Muscle of arm (tissue), 12 donors: ENCODE results near the gene PSME3IP1. TPM values are rescaled to one million over a fixed set of nuclear protein-coding genes. Genes with fewer than 3 reads are reported as not detected.

Experiments used
- DNase-seq: peaks from one replicate; pipeline ENCODE4 v3.0.0-alpha.2; 2013
- polyA plus RNA-seq, 12 donors: library from polyadenylated mRNA; unstranded; fragments of 120-200 nt; gene quantifications; one replicate each; pipeline ENCODE4 v1.2.1, GENCODE V29; 2013; ENCODE audit not compliant: insufficient read length in 12 of 12

Gene PSME3IP1
- polyA plus RNA-seq, 12 donors = 46.4 to 99.6 (median 60.1) TPM; not detected in 1

DNA sequence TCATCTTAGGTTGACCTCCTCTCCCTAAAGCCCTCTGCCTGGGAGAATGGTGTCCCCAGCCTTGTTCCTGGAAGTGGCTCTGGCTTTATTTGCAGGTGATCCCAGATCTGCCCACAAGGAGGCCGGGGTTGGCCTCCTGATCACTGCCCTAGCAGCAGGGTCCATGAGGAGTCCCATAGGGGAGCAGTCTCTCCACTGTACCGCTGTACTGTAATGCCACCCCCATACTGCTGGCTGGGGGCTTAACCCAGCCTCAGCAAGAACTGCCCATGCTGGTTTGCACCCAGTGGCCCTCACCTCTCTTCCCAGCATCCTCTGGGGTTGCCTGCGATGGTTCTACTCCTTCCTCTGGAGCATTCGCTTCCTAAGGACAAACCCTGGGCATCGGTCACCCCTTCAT, 39.1 kb downstream of the PSME3IP1 start:
- DNase-seq = no peak

DNA sequence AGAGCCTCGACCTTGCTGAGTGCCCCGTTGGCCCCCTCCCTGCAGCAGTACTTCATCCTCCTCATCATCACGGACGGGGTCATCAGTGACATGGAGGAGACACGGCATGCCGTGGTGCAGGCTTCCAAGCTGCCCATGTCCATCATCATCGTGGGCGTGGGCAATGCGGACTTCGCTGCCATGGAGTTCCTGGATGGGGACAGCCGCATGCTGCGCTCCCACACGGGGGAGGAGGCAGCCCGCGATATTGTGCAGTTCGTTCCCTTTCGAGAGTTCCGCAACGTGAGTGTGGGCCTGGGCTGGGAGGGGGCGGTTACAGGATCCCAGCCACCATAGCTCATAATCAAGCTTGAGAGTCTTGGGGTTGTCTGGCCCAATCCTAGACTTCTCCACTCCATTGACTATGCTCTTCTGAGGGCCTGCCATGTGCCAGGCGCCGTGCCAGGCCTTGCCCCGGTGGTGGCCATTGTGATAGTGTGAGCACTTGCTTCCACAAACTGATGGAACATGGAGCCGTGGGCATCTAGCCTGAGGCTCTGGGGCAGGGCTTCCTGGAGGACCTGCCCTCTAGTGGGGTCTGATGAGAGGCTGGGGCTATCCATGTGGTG, 39.7 kb downstream of the PSME3IP1 start:
- no peak for DNase-seq

DNA sequence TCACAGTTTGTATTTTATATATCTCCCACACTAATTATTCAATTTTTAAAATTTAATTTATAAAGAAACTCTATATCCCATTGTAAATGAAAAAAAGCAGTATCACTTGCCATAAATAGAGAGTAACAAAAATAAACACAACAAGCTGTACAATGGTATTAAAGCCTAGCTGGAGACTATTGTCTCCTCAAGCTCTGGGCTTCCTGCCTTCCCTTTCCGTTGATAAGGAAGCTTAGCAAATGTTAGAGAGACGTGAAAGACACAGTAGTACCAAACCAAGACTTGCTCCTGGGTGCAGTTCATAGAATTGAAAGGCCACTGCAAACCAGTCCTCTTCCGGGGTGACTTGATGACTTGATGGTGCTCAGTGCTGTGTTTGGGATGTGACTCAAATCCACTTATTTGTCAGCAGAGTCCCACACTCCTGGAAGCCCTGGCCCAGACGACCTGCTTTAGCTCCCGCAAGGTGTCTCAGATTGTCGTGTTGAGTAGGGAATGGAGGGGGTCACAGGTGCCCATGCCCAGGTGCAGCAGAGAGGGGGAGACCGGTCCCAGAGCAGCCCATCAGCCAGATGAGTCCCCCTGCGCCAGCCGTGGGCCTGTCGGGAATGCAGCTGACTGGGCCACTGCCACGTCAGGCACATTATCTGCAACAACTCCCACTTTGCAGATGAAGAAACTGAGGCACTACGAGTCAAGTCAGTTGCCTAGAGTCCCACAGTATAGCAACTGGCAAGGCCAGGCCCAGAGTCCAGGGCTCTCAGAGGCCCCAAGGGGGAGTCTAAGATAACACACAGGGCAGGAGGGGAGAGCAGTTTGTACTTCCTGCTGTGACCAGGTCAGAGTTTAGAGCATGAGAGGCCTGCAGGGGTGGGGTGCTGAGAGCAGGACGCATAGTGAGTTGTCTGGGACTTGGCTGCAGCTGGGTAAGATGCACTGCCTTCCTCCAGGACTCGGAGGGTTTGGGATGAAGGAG, 40.5 kb downstream of the PSME3IP1 start:
- DNase-seq = no peak

DNA sequence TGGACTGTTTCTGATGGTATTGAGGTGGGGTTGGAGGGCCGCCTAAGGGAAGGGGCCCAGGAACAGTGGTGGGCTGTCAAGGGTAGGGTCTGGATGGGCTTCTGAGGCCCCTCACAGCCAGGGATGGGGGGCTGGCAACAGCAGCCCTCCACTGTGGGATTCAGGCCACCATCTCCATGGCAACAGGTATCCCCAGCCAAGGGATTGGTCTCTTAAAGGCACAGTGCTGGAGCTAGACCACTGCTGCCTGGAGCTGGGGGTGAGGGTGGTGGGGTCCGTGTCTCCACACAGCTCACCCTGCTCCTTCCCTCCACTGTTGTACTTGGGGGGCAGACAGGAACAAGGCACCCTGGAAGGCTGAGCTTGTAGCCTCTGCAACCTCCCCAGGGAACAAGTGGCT, 41.8 kb downstream of the PSME3IP1 start:
- DNase-seq = no peak

DNA sequence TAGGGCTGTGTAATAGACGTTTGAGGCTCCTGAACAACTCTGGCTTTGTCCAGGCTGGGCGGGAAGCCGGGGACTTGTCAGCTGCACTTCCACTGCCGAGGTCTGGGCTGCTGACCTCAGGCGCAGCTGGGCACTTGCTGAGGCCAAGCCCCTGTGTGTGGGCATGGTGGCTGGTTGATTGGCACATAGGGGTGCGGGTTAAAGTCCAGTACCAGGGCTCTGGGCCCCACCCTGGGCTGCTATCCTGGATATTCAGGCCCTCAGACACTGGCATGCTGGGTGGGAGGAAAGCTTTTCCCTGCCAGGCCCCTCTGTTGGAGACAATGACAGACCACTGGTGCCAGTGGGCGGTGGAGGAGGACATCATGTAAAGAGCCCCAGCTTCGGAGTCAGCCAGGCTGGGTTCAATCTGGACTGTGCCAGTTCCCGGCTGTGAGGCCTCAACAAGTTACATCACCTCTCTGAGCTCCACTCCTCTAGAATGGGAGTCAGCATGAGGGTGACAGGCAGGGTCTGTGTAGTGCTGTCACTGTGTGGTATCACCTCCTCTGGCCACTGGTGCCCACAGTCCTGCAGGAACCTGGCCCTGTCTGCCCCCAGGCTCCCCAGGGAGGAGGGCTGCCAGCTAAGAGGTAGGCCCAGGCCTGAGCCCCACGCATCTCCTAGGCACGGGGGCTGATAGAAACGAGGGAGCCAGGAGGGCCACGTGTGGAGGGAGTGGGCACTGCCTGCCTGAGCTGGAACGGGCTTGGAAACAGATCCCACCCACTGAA, 42.5 kb downstream of the PSME3IP1 start:
- no peak for DNase-seq

DNA sequence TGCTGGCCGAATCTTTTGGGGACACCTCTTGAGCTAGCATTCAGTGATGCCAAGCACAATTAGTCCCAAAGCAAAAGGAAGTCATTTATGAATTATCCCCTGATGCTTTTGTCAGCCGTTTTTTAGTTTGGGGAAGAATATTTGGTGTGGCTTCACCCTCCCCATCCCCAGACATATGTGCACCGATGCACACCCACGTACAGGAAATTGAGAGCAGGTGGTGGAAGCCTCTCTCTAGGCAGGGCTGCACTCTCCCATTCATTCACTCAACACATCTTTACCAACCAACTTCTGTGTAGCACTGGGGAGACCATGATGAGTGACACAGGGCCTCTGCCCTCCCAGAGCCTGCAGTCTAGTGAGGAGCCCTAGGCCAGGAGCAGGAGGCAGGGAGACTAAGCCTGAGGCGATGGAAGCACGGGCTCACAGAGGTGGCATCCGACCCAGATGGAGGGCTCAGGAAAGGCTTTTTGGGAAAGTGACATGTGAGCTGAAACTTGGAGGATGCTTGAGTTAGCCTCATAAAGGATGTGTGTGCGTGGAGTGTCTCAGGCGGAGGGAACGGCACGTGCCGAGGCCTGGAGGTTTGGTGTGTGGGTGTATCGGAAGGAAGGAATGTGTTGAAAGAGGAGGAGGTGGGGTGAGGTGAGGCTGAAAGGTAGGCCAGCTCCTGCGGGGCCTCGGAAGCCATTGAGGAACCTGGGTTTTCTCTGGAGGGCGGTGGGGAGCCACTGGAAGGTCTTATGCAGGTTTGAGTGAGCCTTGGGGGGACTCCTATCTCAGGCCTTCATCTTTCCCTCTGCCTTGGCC, 43.8 kb downstream of the PSME3IP1 start:
- DNase-seq = no peak

DNA sequence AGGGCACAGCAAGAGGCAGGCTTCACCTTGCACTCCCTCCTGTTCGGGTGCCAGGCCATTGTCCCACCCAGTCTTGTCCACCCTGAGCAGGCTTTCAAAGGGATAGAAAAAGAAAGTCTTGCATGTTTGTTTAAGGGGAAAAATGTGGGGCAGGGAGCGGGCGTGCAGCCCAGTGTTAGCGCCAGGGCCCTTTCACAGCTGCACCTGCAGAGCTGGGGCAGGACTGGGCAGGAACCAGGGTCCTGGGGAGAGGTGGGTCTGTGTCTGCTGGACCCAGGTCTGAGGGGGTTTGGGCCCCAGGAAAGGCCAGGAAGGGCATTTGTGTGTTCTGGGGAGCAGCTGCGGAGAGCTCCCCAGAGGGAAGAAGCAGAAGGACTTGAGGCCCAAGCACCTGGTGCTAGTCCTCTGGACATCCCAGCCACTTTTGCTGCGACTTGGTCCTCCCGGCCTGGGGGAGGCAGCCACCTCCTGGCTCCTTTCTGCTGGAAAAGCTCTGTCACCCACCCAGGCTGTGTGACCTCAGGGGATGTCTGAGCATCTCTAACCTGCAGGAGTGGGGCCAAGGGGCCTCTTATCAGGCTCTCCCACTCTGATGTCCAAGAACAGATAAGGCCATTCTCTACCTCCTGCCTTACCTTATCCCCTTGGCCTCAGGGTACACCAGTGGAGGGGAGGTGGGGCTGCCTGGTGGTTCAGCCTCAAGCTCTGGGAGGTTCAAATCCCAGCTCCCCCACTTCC, 44.7 kb downstream of the PSME3IP1 start:
- DNase-seq = no peak

DNA sequence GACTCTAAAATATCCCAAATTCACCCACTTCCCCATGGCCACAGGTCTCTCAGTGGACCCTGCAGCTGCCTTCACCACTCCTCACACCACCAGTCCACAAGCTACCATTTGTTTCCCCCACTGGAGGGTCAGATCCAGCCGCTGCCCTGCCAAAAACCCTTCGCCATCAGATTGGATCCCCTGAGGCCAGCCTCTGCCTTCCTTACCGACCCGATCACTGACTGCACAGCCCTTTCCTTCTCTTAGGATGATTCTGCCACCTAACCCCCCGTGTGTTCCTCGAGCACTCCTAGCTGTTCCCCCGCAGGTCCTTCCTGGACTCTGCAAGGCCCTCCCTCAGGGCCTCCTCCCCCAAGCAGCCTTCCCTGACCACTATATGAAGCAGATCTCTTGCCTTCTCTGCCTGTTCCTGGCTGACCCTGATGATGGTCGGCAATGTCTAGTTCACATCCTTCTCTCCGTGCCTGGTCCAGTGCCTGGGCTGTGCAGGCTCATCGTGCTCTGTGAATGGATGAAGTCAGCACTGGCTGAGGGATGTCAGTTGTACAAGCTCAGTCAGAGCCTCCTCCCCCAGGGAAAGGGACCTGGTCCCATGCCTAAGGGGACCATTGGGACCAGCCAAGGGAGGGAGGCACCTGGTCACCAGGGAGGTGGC, 47.4 kb downstream of the PSME3IP1 start:
- no peak for DNase-seq

DNA sequence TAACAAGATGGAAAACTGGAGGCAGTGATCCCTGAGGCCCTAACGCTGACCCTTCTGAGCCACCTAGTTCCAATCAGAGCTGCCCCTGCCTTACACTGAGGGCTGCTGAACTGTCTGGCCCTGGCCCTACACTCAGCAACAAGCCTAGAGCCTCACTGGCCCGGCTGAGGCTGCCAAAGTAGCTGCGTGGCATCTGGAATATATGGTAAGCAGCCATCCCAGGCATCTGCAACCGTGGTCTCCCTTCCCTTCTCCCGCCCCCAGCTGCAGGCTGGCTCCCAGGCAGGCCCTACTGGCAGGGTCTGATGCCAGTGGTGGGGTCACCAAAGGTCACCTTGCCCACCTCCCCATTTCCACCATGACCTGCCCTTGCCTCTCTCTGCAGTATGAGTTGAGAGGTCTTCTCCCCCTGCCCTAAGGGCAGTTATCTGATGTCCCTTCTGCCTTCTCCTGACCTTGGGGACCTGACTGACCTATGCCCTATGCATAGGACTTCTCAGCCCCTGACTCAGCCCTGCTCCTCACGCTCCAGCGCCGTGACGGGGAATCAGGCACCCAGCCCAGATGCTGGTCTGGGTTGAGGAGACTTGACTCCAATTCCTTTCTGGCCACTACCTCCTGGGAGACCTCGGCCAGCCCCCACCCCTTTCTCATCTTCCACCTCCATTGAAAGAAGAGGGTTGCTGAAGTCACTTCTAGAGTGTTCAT, 48.1 kb downstream of the PSME3IP1 start:
- no peak for DNase-seq

DNA sequence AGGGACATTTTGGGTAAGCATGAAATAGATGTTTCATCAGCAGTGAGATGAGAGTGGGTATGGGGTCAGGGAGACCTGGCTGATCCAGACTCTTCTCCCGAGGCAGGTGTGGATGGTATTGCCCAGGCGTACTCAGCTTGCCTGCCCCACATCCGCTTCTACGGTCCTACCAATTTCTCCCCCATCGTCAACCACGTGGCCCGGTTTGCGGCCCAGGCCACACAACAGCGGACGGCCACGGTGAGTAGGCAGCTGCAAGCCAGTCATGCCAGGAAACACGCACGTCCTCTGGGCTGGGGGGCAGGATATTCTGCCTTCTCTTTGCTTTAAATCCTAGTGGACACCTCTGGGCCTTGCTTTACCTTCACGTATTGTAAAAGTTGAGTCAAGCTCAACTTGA, 48.8 kb downstream of the PSME3IP1 start:
- DNase-seq = no peak

DNA sequence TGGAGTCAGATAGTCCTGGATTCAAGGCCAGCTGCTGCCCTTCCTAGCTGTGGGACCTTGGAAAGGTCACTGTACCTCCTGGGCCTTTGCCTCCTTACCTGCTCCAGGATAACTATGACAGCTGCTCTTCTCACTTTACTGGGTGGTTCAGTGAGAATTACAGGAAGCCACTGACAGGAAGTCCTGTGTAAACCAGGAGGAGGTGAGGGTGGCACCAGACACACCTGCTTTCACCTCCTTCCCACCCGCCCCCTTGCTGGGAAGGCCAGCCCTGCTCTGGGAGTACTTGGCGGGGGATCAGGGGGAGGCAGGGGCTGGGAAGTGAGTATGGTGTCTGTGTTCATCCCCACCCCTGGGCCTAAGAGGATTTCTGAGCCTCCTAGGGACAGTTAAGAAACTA, 50.9 kb downstream of the PSME3IP1 start:
- DNase-seq = no peak

DNA sequence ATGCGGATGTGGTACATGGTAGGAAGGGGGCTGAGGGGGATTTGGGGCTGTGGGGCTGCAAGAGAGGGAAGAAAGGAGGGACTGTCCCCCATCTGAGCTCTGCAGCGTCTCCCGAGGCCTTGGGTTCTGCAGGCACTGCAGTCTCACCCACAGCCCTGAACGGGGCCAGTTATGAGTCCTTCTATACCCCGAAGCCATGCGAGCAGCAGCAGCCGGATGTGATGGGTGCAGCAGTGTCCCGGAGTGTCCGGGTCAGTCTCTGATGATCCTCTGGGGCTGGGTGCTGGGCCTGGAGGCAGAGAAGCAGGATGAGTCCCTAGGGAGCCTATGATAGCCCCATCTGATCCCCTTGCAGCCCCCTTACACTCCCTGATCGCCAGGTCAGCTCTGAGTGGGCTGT, 52.0 kb downstream of the PSME3IP1 start:
- DNase-seq = no peak

DNA sequence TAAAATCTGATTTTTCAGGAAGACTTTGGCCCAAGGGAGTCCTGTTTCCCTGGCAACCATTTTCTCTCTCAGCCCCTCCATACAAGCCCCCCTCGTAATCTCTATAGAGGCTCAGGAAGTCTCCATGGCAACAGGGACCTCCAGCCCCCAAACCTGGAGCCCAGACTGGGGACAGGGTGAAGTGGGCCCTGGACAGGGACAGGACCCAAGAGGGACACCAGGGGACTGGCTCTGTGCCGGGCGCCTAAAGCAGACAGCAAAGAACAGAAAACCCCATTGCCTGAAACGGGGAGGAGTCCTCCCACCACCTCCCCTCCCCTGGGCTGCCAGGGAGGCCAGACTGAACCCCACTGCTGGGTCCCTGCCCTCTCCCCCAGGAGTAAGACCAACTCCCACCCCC, 52.8 kb downstream of the PSME3IP1 start:
- no peak for DNase-seq

DNA sequence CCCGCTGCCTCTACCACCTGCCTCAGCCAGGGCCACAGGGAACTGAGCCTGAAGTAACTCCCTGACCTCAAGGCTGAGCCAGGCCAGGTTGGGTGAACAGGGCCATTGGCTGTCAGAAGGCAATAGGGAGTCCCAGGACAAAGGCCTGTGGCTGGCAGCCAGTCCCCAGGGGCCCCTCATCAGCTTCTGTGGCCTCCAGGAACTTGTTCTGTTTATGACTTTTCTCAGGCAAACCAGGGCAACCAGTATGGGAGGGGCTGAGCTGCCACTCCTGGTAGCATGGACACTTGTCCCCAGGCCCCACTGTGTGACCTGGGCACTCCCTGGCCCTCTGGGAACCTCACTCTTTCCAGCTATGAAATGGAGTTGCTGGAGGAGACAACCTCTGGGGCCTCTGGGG, 53.4 kb downstream of the PSME3IP1 start:
- no peak for DNase-seq

DNA sequence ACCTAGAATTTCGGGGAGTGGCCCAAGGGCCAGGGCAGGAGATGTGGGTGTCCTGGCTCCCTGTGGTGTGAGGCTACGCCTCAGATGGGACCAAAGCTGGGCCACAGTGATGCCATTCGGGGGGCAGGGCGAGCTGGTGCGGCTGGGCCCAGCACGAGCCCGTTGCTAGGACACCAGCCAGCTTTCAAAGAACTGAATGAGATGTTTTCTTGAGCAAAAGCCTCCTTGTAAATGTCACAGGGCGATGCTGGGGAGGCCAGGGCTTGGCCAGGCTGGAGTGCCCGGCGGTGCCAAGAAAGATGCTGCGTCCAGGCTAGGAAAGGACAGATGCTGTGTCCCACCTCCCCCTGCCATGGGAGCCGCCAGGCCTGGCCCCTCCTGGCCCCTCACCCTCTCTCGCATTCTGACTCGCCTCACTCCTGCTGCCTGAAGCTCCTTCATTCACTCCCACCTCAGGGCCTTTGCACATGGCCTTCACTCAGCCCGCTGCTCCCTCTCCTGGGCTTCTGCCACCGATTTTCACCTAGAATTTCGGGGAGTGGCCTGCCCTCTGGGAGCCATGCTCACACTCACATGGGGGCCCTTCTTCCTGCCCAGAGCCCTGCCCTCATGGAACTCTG, 54.4 kb downstream of the PSME3IP1 start:
- DNase-seq = no peak

DNA sequence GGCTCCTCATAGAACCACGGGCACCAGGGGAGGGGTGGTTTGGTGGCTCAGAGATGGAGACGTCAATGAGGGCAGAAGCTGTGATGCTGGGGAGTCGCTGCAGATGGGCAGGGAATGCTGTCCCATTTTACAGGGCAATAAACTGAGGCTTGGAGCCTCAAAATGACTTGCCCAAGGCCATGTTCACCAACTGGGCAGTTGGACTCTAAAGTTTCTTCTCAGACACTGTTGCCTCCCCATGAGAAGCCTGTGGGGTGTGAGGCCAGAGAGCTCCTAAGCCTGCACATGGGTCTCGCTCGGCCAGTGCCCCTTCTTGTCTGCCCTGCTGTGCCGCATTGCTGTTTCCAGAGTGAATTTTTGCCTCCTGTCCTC, 54.9 kb downstream of the PSME3IP1 start:
- DNase-seq = no peak

DNA sequence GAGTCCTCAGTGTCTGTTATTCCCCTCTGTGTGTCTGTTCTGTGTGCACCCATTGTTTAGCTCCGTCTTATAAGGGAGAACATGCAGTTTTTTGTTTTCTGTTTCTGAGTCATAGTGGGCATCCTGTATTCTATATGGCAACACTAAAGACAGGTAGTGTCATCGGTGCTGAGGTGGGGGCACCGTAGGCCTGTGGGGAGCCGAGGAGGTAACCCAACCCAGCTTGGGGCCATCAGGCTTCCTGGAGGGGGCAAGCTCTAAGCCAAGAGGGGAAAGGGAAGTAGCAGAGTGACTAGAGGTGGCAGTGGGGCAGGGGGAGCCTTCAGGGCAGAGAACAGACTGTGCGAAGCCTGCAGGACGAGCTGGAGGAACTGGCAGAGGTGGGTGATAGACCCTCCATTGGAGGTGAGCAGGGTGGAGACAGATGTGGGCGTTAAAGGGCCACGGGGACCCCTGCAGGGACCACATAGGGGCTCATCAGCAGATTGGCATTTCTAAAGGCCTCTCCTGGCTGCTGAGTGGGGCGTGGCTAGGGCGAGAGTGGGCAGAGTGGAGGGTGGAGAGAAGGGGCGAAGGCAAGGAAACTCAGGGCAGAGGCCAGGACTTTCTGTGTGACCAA, 57.0 kb downstream of the PSME3IP1 start:
- no peak for DNase-seq

DNA sequence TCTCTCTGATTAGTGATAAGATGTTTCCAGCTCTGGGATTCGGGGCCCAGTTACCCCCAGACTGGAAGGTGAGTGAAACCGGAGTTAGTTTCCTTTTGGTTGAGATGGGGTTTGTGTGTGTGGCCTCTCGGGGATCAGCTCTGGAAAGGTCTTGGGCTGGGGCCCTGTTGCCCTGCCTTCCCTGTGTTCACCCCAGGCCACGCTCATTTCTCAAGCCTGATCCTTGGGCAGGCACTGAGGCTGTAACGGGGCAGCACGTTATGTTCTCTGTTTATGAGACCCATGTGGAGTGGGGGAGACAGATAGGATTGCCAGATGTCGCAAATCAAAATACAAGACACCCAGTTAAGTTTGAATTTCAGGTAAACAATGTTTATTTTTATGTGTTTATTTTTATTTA, 58.0 kb downstream of the PSME3IP1 start:
- DNase-seq = no peak
